Prostate gland (tissue), 2 donors: ENCODE data around the gene SLC25A38. TPM values are rescaled to one million over a fixed set of nuclear protein-coding genes. Genes with fewer than 3 reads are reported as not detected.
"Not testable (repeated sequence)": the region's sequence is repeated elsewhere in the genome, so short reads cannot be mapped to it uniquely, and the experiment has no call there.

Experiments used
- DNase-seq: peaks from one replicate; pipeline ENCODE4 v3.0.0-alpha.2; 2019; ENCODE audit warnings: low spot score
- H3K27ac ChIP-seq, 2 donors: fragments of 200-600 bp; sonication (generic); 2 replicates each; pipeline ENCODE4 v1.5.1; 2017 to 2019
- H3K27me3 ChIP-seq: fragments of 200-600 bp; sonication (generic); replicated peaks from 2 replicates; pipeline ENCODE4 v1.5.1; 2019; ENCODE audit not compliant: insufficient read depth
- H3K36me3 ChIP-seq, 2 donors: fragments of 200-600 bp; sonication (generic); 1 replicate in 1 of 2; 2 replicates in 1 of 2; pipeline versions ENCODE4 v1.5.1 to v1.8.1; 2017 to 2019
- H3K4me1 ChIP-seq: fragments of 200-600 bp; sonication (generic); replicated peaks from 2 replicates; pipeline ENCODE4 v1.5.1; 2019
- H3K4me3 ChIP-seq, 2 donors: fragments of 200-600 bp; sonication (generic); 2 replicates each; pipeline ENCODE4 v1.5.1; 2017 to 2019
- H3K9me3 ChIP-seq: fragments of 200-600 bp; sonication (generic); 2 replicates; pipeline ENCODE4 v1.5.1; 2017
- POLR2A ChIP-seq: fragments of 450-650 bp; IDR thresholded peaks from one replicate; pipeline ENCODE4 v1.6.1; 2016; ENCODE audit warnings: antibody characterized with exemption, mild to moderate bottlenecking
- POLR2AphosphoS5 ChIP-seq: sonication (generic); formaldehyde crosslinking; IDR thresholded peaks from one replicate; pipeline ENCODE4 v1.6.1; 2017; ENCODE audit warnings: antibody characterized with exemption
- WGBS: methylation state at CpG from one replicate; pipeline ENCODE4 v1.1.5; 2018; 5-methylcytosine and 5-hydroxymethylcytosine counted together
- intact Hi-C: fragments of 100-400 bp; cut with DNase I; formaldehyde crosslinking; loops from one replicate; pipeline ENCODE4 v1.14.2; 2022
- total RNA-seq, 2 donors: library from RNA; depleted of rRNA; stranded (reverse); fragments of >200 nt; gene quantifications; one replicate each; pipeline ENCODE4 v1.1.0, GENCODE V29; 2016
- TF ChIP-seq, protein P1 (sequence below), 4 experiments: fragments of 200-600 bp in 2 of 4; fragments of 450-650 bp in 2 of 4; sonication (generic) in 2 of 4; IDR thresholded peaks; 1 replicate in 3 of 4; 2 replicates in 1 of 4; pipeline ENCODE4 v1.5.1; 2016 to 2019; ENCODE audit warnings: antibody characterized with exemption in 4 of 4, mild to moderate bottlenecking in 2 of 4, moderate library complexity in 2 of 4

The SLC25A38 gene
- total RNA-seq, 2 donors from 2014 or later, result 36.7 to 72.4 TPM

DNA sequence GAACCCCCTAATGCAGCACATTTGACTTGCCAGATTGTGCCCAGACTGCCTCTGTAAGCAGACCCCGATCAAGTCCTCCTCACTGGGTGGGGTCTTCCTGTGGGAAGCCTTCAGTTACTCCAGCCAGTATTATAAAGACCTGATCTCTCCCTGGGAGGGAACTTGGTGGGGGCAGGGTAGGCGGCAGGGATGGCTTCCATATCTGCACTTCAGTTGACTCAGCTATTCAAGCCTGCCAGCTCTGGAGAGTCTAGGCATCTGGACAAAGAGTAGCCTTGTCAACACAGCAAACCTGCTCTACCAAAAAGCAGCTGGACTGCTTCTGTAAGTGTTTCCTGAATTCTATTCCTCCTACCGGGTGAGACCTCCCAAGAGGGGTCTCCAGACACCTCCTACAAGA is 21.0 kb upstream of the SLC25A38 start:
- Histone ChIP-seq H3K4me3 (no peak overlapping the region), H3K27ac (no peak overlapping the region), H3K27me3 (no peaks in the 10 kb centered on the region), H3K36me3 (no peaks in the 10 kb centered on the region), H3K9me3 (no peaks in the 10 kb centered on the region), H3K4me1 (no peaks in the 10 kb centered on the region)
- WGBS, result 32% methylated on average over 3 of the region's 3 CpGs
- intact Hi-C loops, result no loop called here
- peak; percentile 23 for TF ChIP-seq POLR2AphosphoS5
- TF ChIP-seq, protein P1, sequence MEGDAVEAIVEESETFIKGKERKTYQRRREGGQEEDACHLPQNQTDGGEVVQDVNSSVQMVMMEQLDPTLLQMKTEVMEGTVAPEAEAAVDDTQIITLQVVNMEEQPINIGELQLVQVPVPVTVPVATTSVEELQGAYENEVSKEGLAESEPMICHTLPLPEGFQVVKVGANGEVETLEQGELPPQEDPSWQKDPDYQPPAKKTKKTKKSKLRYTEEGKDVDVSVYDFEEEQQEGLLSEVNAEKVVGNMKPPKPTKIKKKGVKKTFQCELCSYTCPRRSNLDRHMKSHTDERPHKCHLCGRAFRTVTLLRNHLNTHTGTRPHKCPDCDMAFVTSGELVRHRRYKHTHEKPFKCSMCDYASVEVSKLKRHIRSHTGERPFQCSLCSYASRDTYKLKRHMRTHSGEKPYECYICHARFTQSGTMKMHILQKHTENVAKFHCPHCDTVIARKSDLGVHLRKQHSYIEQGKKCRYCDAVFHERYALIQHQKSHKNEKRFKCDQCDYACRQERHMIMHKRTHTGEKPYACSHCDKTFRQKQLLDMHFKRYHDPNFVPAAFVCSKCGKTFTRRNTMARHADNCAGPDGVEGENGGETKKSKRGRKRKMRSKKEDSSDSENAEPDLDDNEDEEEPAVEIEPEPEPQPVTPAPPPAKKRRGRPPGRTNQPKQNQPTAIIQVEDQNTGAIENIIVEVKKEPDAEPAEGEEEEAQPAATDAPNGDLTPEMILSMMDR (IDR thresholded peaks at IDR 0.05), result no peak
- peak; percentile 21 for DNase-seq

DNA sequence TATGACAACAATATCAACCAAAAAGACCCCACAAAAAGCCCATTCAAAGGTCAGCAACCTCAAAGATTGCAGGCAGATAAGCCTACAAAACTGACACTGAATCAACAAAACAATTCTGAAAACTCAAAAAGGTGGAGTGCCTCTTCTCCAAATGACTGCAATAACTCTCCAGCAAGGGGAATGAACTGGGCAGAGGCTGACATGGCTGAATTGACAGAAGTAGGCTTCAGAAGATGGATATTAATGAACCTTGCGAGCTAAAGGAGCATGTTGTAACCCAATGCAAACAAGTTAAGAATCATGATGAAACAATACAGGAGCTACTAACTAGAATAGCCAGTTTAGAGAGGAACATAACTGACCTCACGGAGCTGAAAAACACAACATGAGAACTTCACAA is 20.4 kb upstream of the SLC25A38 start:
- Histone ChIP-seq H3K9me3 (no peaks in the 10 kb centered on the region), H3K4me1 (no peaks in the 10 kb centered on the region), H3K27me3 (no peaks in the 10 kb centered on the region), H3K36me3 (no peaks in the 10 kb centered on the region), H3K27ac (no peak overlapping the region), H3K4me3 (no peak overlapping the region)
- TF ChIP-seq POLR2AphosphoS5 (no peak), POLR2A (no peak)
- TF ChIP-seq, protein P1 (IDR thresholded peaks at IDR 0.05), result no peak
- 67% methylated on average over 2 of the region's 2 CpGs for WGBS
- intact Hi-C loops, result no loop called here
- DNase-seq, result no peak

DNA sequence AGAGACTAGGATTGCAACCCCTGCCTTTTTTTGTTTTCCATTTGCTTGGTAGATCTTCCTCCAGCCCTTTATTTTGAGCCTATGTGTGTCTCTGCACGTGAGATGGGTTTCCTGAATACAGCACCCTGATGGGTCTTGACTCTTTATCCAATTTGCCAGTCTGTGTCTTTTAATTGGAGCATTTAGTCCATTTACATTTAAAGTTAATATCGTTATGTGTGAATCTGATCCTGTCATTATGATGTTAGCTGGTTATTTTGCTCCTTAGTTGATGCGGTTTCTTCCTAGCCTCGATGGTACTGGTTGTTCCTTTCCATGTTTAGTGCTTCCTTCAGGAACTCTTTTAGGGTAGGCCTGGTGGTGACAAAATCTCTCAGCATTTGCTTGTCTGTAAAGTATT is 12.7 kb upstream of the SLC25A38 start:
- 97% methylated on average over 4 of the region's 4 CpGs for WGBS
- H3K27me3 ChIP-seq, H3K4me1 ChIP-seq, DNase-seq, H3K36me3 ChIP-seq, H3K9me3 ChIP-seq, intact Hi-C loops, H3K27ac ChIP-seq, H3K4me3 ChIP-seq: not testable (repeated sequence)

DNA sequence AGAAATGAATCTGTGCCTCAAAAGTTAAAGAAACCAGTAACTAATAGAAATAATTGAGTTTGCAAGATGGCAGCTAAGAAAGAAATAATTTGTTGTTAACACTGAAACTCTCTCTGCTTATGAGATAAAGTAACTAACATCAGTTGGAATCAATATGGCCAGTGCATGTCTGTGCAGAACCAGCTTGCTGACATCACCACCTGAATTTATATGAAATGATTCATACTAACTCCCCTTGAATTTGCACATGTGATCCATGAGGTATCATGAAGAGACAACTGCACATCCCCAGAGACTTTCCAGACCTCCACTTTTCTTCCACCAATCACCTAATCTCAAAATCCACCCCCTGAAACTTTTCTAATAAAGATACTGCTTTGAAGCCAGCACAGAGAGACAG is 10.3 kb upstream of the SLC25A38 start:
- intact Hi-C loops, result no loop called here
- TF ChIP-seq POLR2A (no peak), POLR2AphosphoS5 (no peak)
- TF ChIP-seq, protein P1 (IDR thresholded peaks at IDR 0.05), result no peak
- Histone ChIP-seq H3K36me3 (no peaks in the 10 kb centered on the region), H3K27me3 (no peaks in the 10 kb centered on the region), H3K27ac (no peak overlapping the region), H3K4me1 (no peaks in the 10 kb centered on the region), H3K4me3 (no peak overlapping the region), H3K9me3 (no peaks in the 10 kb centered on the region)
- DNase-seq, result no peak

DNA sequence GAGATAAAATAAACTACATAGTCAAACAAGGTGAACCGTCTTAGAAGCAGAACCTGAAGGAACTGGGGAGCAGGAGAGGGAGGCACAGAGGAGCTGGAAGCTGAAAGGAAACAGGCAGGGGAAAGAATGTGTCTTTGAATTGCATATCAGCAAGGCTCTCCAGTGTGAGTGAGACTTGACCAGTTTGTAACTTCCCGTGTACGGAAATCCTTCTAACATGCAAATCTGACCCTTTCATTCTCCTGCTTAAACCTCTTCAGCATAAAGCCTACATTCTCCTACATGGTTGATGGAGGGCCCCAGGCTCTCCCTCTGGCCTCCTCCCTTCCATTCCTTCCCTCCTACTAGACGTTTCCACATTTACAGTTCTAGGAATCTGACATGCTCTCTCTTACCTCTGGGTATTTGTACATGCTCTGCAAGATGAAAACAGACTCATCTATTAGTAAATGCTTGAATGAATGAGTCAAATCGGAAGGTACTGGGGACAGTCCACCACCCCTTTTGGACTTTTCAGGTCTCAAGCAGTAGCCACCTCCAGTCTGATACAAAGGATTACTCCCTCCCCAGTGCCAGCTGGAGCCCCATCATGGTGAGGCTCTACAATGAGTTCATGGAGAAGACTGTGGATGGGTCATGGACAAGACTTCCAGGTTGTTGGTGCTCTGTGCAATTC is 6.1 kb upstream of the SLC25A38 start:
- WGBS, result 58% methylated on average over 5 of the region's 5 CpGs
- DNase-seq, result no peak
- TF ChIP-seq, protein P1 (IDR thresholded peaks at IDR 0.05), result no peak
- TF ChIP-seq POLR2AphosphoS5, result no peak
- no peak for TF ChIP-seq POLR2A
- H3K4me1 ChIP-seq, result no peaks in the 10 kb centered on the region
- H3K36me3 ChIP-seq, result no peaks in the 10 kb centered on the region
- no peak overlapping the region for H3K27ac ChIP-seq
- H3K4me3 ChIP-seq, result no peak overlapping the region
- H3K9me3 ChIP-seq, result no peaks in the 10 kb centered on the region
- intact Hi-C loops, result no loop called here
- H3K27me3 ChIP-seq, result no peaks in the 10 kb centered on the region
